GM23338 (cell line): ENCODE data around the gene RUVBL2.
A peak's percentile ranks its signal among the peaks of the same experiment; 100 is the strongest.

Source experiments
- CREB1 ChIP-seq: fragments of 250-450 bp; sonication (Bioruptor Pico); IDR thresholded peaks from 2 replicates; pipeline ENCODE4 v1.5.0; 2020; ENCODE audit warnings: low read depth, mild to moderate bottlenecking, moderate library complexity
- CTCF ChIP-seq, 2 experiments: fragments of 200-600 bp in 1 of 2; sonication (generic) in 1 of 2; conservative IDR thresholded peaks; 2 replicates each; pipeline versions ENCODE4 v1.5.1 to v1.6.1; 2016 to 2017; ENCODE audit warnings: antibody characterized with exemption in 2 of 2, low read depth in 2 of 2, mild to moderate bottlenecking in 2 of 2, moderate library complexity in 1 of 2
- ETS1 ChIP-seq: IDR thresholded peaks from 2 replicates; pipeline ENCODE4 v1.6.1; 2016; ENCODE audit warnings: antibody characterized with exemption
- EZH2 ChIP-seq: fragments of 200-600 bp; sonication (generic); IDR thresholded peaks from one replicate; pipeline ENCODE4 v1.8.0; 2017; ENCODE audit warnings: antibody characterized with exemption, mild to moderate bottlenecking, low read depth; ENCODE audit not compliant: unreplicated experiment
- EZH2phosphoT487 ChIP-seq: fragments of 200-600 bp; sonication (generic); IDR thresholded peaks from one replicate; pipeline ENCODE4 v1.8.1; 2018; ENCODE audit warnings: antibody characterized with exemption; ENCODE audit not compliant: unreplicated experiment
- JUNB ChIP-seq: IDR thresholded peaks from one replicate; pipeline ENCODE4 v1.6.1; 2016; ENCODE audit warnings: antibody characterized with exemption; ENCODE audit not compliant: unreplicated experiment
- NANOG ChIP-seq: IDR thresholded peaks from 2 replicates; pipeline ENCODE4 v1.6.1; 2016; ENCODE audit warnings: antibody characterized with exemption, borderline replicate concordance
- POLR2AphosphoS5 ChIP-seq: IDR thresholded peaks from 2 replicates; pipeline ENCODE4 v1.6.1; 2016; ENCODE audit warnings: antibody characterized with exemption, low read depth
- REST ChIP-seq: IDR thresholded peaks from one replicate; pipeline ENCODE4 v1.6.1; 2018; ENCODE audit warnings: antibody characterized with exemption; ENCODE audit not compliant: unreplicated experiment
- STAT1 ChIP-seq: IDR thresholded peaks from one replicate; pipeline ENCODE4 v1.6.1; 2016; ENCODE audit warnings: antibody characterized with exemption; ENCODE audit not compliant: unreplicated experiment
- ZNF114 ChIP-seq: fragments of 250-450 bp; sonication (Bioruptor Pico); IDR thresholded peaks from 2 replicates; pipeline ENCODE4 v1.5.0; 2020; ENCODE audit warnings: mild to moderate bottlenecking, moderate library complexity
- ZNF331 ChIP-seq: fragments of 250-450 bp; sonication (Bioruptor Pico); IDR thresholded peaks from 2 replicates; pipeline ENCODE4 v1.5.0; 2020; ENCODE audit warnings: low read depth, mild to moderate bottlenecking, moderate library complexity
- ZNF462 ChIP-seq: fragments of 250-450 bp; sonication (Bioruptor Pico); IDR thresholded peaks from 2 replicates; pipeline ENCODE4 v1.5.0; 2020; ENCODE audit warnings: mild to moderate bottlenecking, moderate library complexity

GRCh38 chr19:48970923-48971395 is 22.7 kb upstream of the RUVBL2 start:
- TF ChIP-seq EZH2 (no peak), CTCF (conservative IDR thresholded peaks at IDR 0.05; ENCODE audit: low read depth in 2 of 2) (peak; percentile 94 to 98), ETS1 (no peak), ZNF114 (CRISPR knock-in tag) (no peak), POLR2AphosphoS5 (no peak), JUNB (no peak), REST (no peak), EZH2phosphoT487 (no peak), STAT1 (no peak), ZNF331 (CRISPR knock-in tag) (no peak), CREB1 (CRISPR knock-in tag) (no peak), NANOG (no peak), ZNF462 (CRISPR knock-in tag) (no peak)
